Esophagus muscularis mucosa (tissue), 3 donors: Measurements from ENCODE around the gene TMTC4.

Experiments used
- POLR2A ChIP-seq: fragments of 450-650 bp; IDR thresholded peaks from one replicate; pipeline ENCODE4 v1.6.1; 2017; ENCODE audit warnings: antibody characterized with exemption, moderate library complexity, mild to moderate bottlenecking, low read depth
- POLR2AphosphoS5 ChIP-seq, 2 donors: sonication (generic); formaldehyde crosslinking; IDR thresholded peaks; one replicate each; pipeline ENCODE4 v1.6.1; 2017; ENCODE audit warnings: antibody characterized with exemption in 2 of 2
- TF ChIP-seq, protein P1 (sequence below), 3 experiments: fragments of 200-600 bp in 2 of 3; fragments of 450-650 bp in 1 of 3; sonication (generic) in 2 of 3; IDR thresholded peaks; one replicate each; pipeline ENCODE4 v1.5.1; 2017 to 2019; ENCODE audit warnings: antibody characterized with exemption in 3 of 3, mild to moderate bottlenecking in 2 of 3, moderate library complexity in 1 of 3

DNA sequence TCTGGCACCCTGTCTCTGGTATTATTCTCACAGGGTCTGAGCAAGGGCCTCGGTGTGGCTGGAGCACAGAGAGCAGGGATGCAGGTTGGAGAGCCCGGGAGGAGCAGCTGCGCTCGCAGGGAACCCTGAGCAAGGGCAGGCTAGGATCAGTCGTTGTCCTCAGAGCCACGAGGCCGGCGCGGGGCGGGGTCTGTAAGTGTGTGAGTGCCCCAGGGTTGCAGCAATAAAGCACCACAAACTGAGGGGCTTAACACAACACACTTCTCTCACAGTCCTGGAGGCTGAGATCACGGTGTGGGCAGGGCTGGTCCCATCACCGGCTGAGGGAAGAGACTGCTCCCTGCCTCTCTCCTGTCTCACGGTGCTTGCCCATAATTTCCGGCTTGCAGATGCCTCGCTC, 47.5 kb downstream of the TMTC4 start:
- TF ChIP-seq, protein P1, sequence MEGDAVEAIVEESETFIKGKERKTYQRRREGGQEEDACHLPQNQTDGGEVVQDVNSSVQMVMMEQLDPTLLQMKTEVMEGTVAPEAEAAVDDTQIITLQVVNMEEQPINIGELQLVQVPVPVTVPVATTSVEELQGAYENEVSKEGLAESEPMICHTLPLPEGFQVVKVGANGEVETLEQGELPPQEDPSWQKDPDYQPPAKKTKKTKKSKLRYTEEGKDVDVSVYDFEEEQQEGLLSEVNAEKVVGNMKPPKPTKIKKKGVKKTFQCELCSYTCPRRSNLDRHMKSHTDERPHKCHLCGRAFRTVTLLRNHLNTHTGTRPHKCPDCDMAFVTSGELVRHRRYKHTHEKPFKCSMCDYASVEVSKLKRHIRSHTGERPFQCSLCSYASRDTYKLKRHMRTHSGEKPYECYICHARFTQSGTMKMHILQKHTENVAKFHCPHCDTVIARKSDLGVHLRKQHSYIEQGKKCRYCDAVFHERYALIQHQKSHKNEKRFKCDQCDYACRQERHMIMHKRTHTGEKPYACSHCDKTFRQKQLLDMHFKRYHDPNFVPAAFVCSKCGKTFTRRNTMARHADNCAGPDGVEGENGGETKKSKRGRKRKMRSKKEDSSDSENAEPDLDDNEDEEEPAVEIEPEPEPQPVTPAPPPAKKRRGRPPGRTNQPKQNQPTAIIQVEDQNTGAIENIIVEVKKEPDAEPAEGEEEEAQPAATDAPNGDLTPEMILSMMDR (IDR thresholded peaks at IDR 0.05) = no peak
- TF ChIP-seq POLR2AphosphoS5 (IDR thresholded peaks at IDR 0.05) (no peak), POLR2A (no peak)
